HG02840 (cell line): ENCODE data around the gene GGT1.
"Not testable (repeated sequence)": the region's sequence is repeated elsewhere in the genome, so short reads cannot be mapped to it uniquely, and the experiment has no call there.

Source experiments
- ATAC-seq: cut with Tn5 transposase; IDR thresholded peaks from one replicate; pipeline ENCODE4 v1.9.1; 2021; ENCODE audit warnings: mild to moderate bottlenecking, moderate library complexity, moderate number of reproducible peaks; ENCODE audit not compliant: unreplicated experiment, low FRiP score

GGT1 gene

GRCh38 chr22:24631430-24632122 is 28.6 kb downstream of the GGT1 start:
- not testable (repeated sequence) for ATAC-seq

DNA sequence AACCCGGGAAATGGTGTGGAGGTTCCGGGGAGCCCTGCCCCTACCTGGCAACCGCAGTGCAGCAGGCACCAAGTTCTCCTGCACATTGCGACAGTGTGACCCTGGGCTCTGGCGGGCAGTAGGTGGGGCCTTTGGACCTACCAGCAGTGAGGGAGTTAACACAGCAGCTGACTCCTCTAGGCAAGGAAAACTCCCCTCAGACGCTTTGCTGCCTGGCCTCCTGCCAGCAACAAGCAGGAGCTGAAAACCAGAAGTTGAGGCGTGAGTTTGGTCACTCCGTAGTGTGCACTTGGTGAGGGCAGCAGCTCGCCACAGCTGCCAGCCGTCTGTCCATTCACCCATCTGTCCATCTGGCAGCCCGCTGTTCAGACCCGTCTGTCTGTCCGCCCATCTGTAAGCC is 29.6 kb downstream of the GGT1 start:
- not testable (repeated sequence) for ATAC-seq

GRCh38 chr22:24633231-24634023 is 30.4 kb downstream of the GGT1 start:
- not testable (repeated sequence) for ATAC-seq

- not testable (repeated sequence) for ATAC-seq
Observed at GRCh38 chr22:24634776-24635389, 31.9 kb downstream of the GGT1 start.

DNA sequence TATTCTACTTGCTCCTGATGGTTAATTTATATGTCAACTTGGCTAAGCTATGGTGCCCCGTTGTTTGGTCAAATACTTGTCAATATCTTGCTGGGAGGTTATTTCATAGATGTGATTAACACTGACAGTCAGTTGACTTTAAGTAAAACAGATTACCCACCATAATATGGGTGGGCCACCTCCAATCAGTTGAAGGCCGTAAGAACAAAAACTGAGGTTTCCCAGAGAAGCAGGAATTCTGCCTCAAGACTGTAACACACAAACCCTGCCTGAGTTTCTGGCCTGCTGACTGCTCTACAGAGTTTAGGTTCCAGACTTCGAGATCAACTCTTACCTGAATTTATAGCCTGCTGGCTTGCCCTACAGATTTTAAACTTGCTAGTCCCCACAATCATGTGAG is 33.5 kb downstream of the GGT1 start:
- not testable (repeated sequence) for ATAC-seq

- ATAC-seq: not testable (repeated sequence)
Observed at GRCh38 chr22:24642307-24642706, 39.3 kb downstream of the GGT1 start.

GRCh38 chr22:24644409-24644808 is 41.4 kb downstream of the GGT1 start:
- ATAC-seq: not testable (repeated sequence)

- ATAC-seq: not testable (repeated sequence)
Observed at GRCh38 chr22:24645408-24646399, 42.7 kb downstream of the GGT1 start.

DNA sequence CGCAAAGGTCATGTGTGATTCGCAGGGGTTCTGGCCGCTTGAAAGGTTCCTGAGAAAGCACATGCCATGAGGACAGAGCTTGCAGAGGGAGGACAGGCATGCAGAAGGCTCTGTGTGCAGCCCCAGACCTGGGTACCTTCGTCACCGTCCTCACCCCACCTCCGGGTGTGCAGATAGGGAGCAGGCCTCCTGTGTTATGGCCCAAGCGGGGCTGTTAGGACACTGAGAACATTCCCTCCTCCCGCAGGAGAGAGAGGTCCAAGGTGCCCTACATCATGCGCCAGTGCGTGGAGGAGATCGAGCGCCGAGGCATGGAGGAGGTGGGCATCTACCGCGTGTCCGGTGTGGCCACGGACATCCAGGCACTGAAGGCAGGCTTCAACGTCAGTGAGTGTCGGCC is 43.8 kb downstream of the GGT1 start:
- not testable (repeated sequence) for ATAC-seq

- ATAC-seq: not testable (repeated sequence)
Observed at GRCh38 chr22:24649371-24649770, 46.4 kb downstream of the GGT1 start.

GRCh38 chr22:24650884-24651283 is 47.9 kb downstream of the GGT1 start:
- ATAC-seq: not testable (repeated sequence)

- ATAC-seq: not testable (repeated sequence)
Observed at GRCh38 chr22:24665395-24665794, 62.4 kb downstream of the GGT1 start.

GRCh38 chr22:24667904-24668303 is 64.9 kb downstream of the GGT1 start:
- not testable (repeated sequence) for ATAC-seq

- not testable (repeated sequence) for ATAC-seq
Observed at GRCh38 chr22:24672532-24672931, 69.5 kb downstream of the GGT1 start.
